GM06990 (cell line): ENCODE data around the gene WFIKKN1.

ENCODE experiments used
- DNase-seq: peaks from one replicate; pipeline ENCODE4 v3.0.0-alpha.2; 2011; ENCODE audit not compliant: insufficient read length; ENCODE audit errors: extremely low read depth
- H3K27me3 ChIP-seq: replicated peaks from 2 replicates; pipeline ENCODE4 v1.6.0; 2011; ENCODE audit warnings: low read length; ENCODE audit not compliant: control insufficient read depth, insufficient read depth
- H3K36me3 ChIP-seq: 2 replicates; pipeline ENCODE4 v1.5.1; 2011; ENCODE audit warnings: low read length; ENCODE audit not compliant: control insufficient read depth, insufficient read depth
- H3K4me3 ChIP-seq: replicated peaks from 2 replicates; pipeline ENCODE4 v1.5.1; 2011; ENCODE audit warnings: low read depth, mild to moderate bottlenecking, control low read depth, low read length
- TF ChIP-seq, protein P1 (sequence below): IDR thresholded peaks from 2 replicates; pipeline ENCODE4 v1.5.1; 2011; ENCODE audit warnings: low read length, control low read depth, mild to moderate bottlenecking, inconsistent platforms; ENCODE audit not compliant: insufficient read depth, poor library complexity, severe bottlenecking

WFIKKN1 gene

GRCh38 chr16:678858-679813, 48.4 kb downstream of the WFIKKN1 start:
- peak overlapping the region; percentile 68 for H3K4me3 ChIP-seq
- DNase-seq = peak; percentile 67
- TF ChIP-seq, protein P1, sequence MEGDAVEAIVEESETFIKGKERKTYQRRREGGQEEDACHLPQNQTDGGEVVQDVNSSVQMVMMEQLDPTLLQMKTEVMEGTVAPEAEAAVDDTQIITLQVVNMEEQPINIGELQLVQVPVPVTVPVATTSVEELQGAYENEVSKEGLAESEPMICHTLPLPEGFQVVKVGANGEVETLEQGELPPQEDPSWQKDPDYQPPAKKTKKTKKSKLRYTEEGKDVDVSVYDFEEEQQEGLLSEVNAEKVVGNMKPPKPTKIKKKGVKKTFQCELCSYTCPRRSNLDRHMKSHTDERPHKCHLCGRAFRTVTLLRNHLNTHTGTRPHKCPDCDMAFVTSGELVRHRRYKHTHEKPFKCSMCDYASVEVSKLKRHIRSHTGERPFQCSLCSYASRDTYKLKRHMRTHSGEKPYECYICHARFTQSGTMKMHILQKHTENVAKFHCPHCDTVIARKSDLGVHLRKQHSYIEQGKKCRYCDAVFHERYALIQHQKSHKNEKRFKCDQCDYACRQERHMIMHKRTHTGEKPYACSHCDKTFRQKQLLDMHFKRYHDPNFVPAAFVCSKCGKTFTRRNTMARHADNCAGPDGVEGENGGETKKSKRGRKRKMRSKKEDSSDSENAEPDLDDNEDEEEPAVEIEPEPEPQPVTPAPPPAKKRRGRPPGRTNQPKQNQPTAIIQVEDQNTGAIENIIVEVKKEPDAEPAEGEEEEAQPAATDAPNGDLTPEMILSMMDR = no peak
- H3K36me3 ChIP-seq = peaks cover 18% of the 10 kb centered on the region
- H3K27me3 ChIP-seq = no peaks in the 10 kb centered on the region

GRCh38 chr16:679814-680624, 49.2 kb downstream of the WFIKKN1 start, which contains the start of gene STUB1:
Gene STUB1 (plus strand): TSS chr16:680410. CDS start chr16:680526, 116 bp downstream.
- DNase-seq = peak; percentile 90
- TF ChIP-seq, protein P1 = no peak
- Histone ChIP-seq H3K36me3 (peaks cover 17% of the 10 kb centered on the region), H3K4me3 (peak within 1 kb of the TSS; percentile 79), H3K27me3 (no peaks in the 10 kb centered on the region)

DNA sequence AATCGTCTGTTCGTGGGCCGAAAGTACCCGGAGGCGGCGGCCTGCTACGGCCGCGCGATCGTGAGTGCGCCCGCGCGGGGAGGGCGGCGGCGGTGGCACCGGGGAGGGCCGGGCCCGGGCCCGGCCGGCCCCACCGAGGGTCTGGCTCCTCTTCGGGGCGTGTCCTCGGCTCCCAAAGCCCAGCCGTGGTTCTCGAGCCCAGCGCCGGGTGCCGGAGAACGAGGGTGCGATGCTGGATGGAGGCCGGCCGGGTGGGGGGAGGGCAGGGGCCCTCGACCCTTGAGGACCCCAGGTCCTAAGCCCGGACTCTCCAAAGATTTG, 49.8 kb downstream of the WFIKKN1 start:
- no peak for DNase-seq
- H3K4me3 ChIP-seq = peak overlapping the region; percentile 79
- no peaks in the 10 kb centered on the region for H3K27me3 ChIP-seq
- H3K36me3 ChIP-seq = peaks cover 20% of the 10 kb centered on the region
- TF ChIP-seq, protein P1 = no peak

GRCh38 chr16:680967-681745, 50.4 kb downstream of the WFIKKN1 start:
- no peaks in the 10 kb centered on the region for H3K27me3 ChIP-seq
- TF ChIP-seq, protein P1 = peak; percentile 21
- peak overlapping the region; percentile 79 for H3K4me3 ChIP-seq
- peaks cover 24% of the 10 kb centered on the region for H3K36me3 ChIP-seq
- DNase-seq = no peak

DNA sequence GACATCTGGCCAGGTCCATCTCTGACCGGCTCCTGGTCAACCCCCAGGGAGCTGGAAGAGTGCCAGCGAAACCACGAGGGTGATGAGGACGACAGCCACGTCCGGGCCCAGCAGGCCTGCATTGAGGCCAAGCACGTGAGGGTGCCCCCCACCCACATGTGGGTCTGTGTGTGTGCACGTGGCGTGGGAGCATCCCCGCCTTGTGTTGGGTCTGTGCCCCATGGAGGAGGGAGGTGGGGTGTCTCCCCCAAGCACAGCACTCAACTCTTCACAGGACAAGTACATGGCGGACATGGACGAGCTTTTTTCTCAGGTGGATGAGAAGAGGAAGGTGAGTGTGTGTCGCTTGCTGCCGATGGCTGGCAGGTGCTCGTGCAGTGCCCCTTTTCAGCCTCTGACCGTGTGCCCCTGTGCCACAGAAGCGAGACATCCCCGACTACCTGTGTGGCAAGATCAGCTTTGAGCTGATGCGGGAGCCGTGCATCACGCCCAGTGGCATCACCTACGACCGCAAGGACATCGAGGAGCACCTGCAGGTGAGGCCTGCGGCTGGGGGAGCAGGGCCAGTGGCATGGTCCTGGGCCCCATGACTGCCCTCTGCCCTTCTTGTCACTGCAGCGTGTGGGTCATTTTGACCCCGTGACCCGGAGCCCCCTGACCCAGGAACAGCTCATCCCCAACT, 51.1 kb downstream of the WFIKKN1 start:
- TF ChIP-seq, protein P1 = no peak
- H3K4me3 ChIP-seq = peak overlapping the region; percentile 79
- no peaks in the 10 kb centered on the region for H3K27me3 ChIP-seq
- peaks cover 30% of the 10 kb centered on the region for H3K36me3 ChIP-seq
- no peak for DNase-seq
